CD14-positive monocyte (primary cell): ENCODE measurements around the gene KAZN. TPM values are rescaled to one million over a fixed set of nuclear protein-coding genes. Genes with fewer than 3 reads are reported as not detected.
A peak's percentile ranks its signal among the peaks of the same experiment; 100 is the strongest.

ENCODE experiments used
- DNase-seq, 3 donors: peaks; one replicate each; pipeline ENCODE4 v3.0.0-alpha.2; 2011 to 2022
- H2AFZ ChIP-seq: 2 replicates; pipeline ENCODE4 v1.6.0; 2012; ENCODE audit warnings: mild to moderate bottlenecking, low read depth, low read length, inconsistent platforms; ENCODE audit not compliant: insufficient read depth, poor library complexity, severe bottlenecking
- H3K27ac ChIP-seq, 2 donors: 1 replicate in 1 of 2; 2 replicates in 1 of 2; pipeline ENCODE4 v1.5.1; 2012 to 2013; ENCODE audit warnings: low read length in 2 of 2, control low read depth in 1 of 2, inconsistent platforms in 1 of 2, low read depth in 1 of 2, mild to moderate bottlenecking in 1 of 2
- H3K27me3 ChIP-seq, 2 donors: one replicate each; pipeline versions ENCODE4 v1.6.0 to v1.6.1; 2011 to 2013; ENCODE audit warnings: low read length in 2 of 2; ENCODE audit not compliant: control insufficient read depth in 2 of 2, insufficient read depth in 2 of 2
- H3K36me3 ChIP-seq, 2 donors: replicated peaks in 1 of 2; 1 replicate in 1 of 2; 2 replicates in 1 of 2; pipeline versions ENCODE4 v1.5.1 to v1.6.1; 2012 to 2013; ENCODE audit warnings: low read length in 2 of 2, control low read depth in 1 of 2, inconsistent platforms in 1 of 2, mild to moderate bottlenecking in 1 of 2; ENCODE audit not compliant: insufficient read depth in 2 of 2, control insufficient read depth in 1 of 2
- H3K4me1 ChIP-seq, 2 donors: 1 replicate in 1 of 2; 2 replicates in 1 of 2; pipeline versions ENCODE4 v1.5.1 to v1.6.1; 2012 to 2013; ENCODE audit warnings: low read length in 2 of 2, control low read depth in 1 of 2, inconsistent platforms in 1 of 2, mild to moderate bottlenecking in 1 of 2, moderate library complexity in 1 of 2; ENCODE audit not compliant: insufficient read depth in 2 of 2, control insufficient read depth in 1 of 2
- H3K4me2 ChIP-seq: replicated peaks from 2 replicates; pipeline ENCODE3; 2012; ENCODE audit warnings: low read length, moderate library complexity, mild to moderate bottlenecking; ENCODE audit not compliant: poor library complexity, severe bottlenecking; ENCODE audit errors: extremely low read depth
- H3K4me3 ChIP-seq, 3 experiments: fragments of 200-600 bp in 1 of 3; sonication (generic) in 1 of 3; replicated peaks in 1 of 3; 1 replicate in 2 of 3; 2 replicates in 1 of 3; pipeline ENCODE4 v1.5.1; 2011 to 2013; ENCODE audit warnings: low read length in 3 of 3, mild to moderate bottlenecking in 3 of 3, control low read depth in 2 of 3, low read depth in 2 of 3, inconsistent platforms in 1 of 3, moderate library complexity in 1 of 3
- H3K79me2 ChIP-seq: 2 replicates; pipeline ENCODE4 v1.6.0; 2012; ENCODE audit warnings: mild to moderate bottlenecking, control low read depth, inconsistent platforms, low read length, moderate library complexity; ENCODE audit not compliant: insufficient read depth
- H3K9ac ChIP-seq: 2 replicates; pipeline ENCODE4 v1.6.0; 2017; ENCODE audit warnings: low read length, mild to moderate bottlenecking; ENCODE audit not compliant: insufficient read depth, poor library complexity, severe bottlenecking
- H3K9me3 ChIP-seq, 2 donors: replicated peaks in 1 of 2; 1 replicate in 1 of 2; 2 replicates in 1 of 2; pipeline versions ENCODE4 v1.5.1 to v1.6.1; 2012 to 2013; ENCODE audit warnings: low read length in 2 of 2, control low read depth in 1 of 2; ENCODE audit not compliant: control insufficient read depth in 1 of 2, insufficient read depth in 1 of 2
- H4K20me1 ChIP-seq: 2 replicates; pipeline ENCODE4 v1.6.0; 2012; ENCODE audit warnings: mild to moderate bottlenecking, low read length, control low read depth, moderate library complexity; ENCODE audit not compliant: insufficient read depth
- H3K27ac Mint-ChIP-seq, 7 donors: one replicate each; pipeline ENCODE4 v1.8.0; 2020; ENCODE audit warnings: mild to moderate bottlenecking in 7 of 7, mixed read lengths in 7 of 7, moderate library complexity in 6 of 7, inconsistent platforms in 2 of 7
- H3K27me3 Mint-ChIP-seq, 3 donors: one replicate each; pipeline ENCODE4 v1.8.0; 2021 to 2022; ENCODE audit warnings: low read depth in 3 of 3, mild to moderate bottlenecking in 3 of 3, mixed read lengths in 3 of 3, moderate library complexity in 3 of 3, inconsistent platforms in 1 of 3
- H3K36me3 Mint-ChIP-seq, 2 donors: one replicate each; pipeline ENCODE4 v1.8.0; 2020; ENCODE audit warnings: mixed read lengths in 2 of 2, inconsistent platforms in 1 of 2, mild to moderate bottlenecking in 1 of 2
- H3K4me1 Mint-ChIP-seq: one replicate; pipeline ENCODE4 v1.8.0; 2020; ENCODE audit warnings: mild to moderate bottlenecking, mixed read lengths
- H3K4me3 Mint-ChIP-seq, 2 donors: one replicate each; pipeline ENCODE4 v1.8.0; 2020; ENCODE audit warnings: mild to moderate bottlenecking in 2 of 2, mixed read lengths in 2 of 2, moderate library complexity in 1 of 2
- H3K9me3 Mint-ChIP-seq, 7 donors: one replicate each; pipeline ENCODE4 v1.8.0; 2020 to 2022; ENCODE audit warnings: mixed read lengths in 7 of 7, mild to moderate bottlenecking in 6 of 7, moderate library complexity in 6 of 7, inconsistent platforms in 2 of 7
- WGBS: methylation state at CpG from one replicate; pipeline ENCODE4 v1.1.5; 2013; ENCODE audit warnings: missing lambda C conversion rate; ENCODE audit not compliant: insufficient coverage; 5-methylcytosine and 5-hydroxymethylcytosine counted together
- intact Hi-C, 2 donors: fragments of 100-400 bp; cut with micrococcal nuclease; formaldehyde crosslinking; loops; one replicate each; pipeline versions ENCODE4 v1.15.0 to v1.15.1; 2023
- polyA plus RNA-seq, 3 donors: library from polyadenylated mRNA; depleted of rRNA in 1 of 3; unstranded in 2 of 3; stranded (reverse) in 1 of 3; fragments of 300-500 nt in 2 of 3; fragments of >200 nt in 1 of 3; fragmentation: Illumina TruSeq in 2 of 3; gene quantifications; 1 replicate in 2 of 3; 2 replicates in 1 of 3; pipeline ENCODE4 v1.2.3, GENCODE V29; 2012 to 2021
- TF ChIP-seq, protein P1 (sequence below): fragments of 200-600 bp; IDR thresholded peaks from one replicate; pipeline ENCODE4 v1.8.0; 2022; ENCODE audit warnings: antibody characterized with exemption, mild to moderate bottlenecking

The KAZN gene
- polyA plus RNA-seq, 3 donors: not detected

DNA sequence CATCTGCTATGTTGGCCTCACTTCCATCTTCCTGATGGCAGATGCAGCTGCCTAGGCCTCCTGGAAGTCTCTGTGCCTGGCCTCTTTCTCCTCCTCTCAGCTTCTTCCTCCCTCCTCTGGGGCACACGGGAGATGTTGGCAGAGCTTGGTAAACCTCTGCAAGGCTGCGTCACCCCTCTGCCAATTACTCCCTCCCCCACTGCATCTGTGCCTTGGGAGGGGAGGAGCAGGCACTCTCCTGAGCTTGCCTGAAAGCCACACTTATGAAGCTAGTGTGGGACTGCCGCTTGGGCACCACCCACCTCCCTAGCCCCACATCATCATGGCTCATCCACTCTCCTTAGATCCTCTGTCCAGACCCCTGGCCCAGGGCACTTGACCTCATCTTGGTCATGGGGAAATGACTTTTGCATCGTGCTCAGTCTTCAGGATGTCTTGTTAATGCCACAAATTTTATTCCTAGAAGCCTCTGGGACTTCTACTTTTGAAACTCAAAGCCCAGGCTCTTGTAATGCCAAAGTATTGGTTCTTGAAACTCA, 547.7 kb downstream of the KAZN start:
- H3K27ac ChIP-seq: peak overlapping the region in 1 of 2 donors; percentile 6
- H3K27me3 ChIP-seq: peaks cover 0 to under 1% of the 10 kb centered on the region in 2 donors
- intact Hi-C loops: no loop called here
- no peaks in the 10 kb centered on the region for H4K20me1 ChIP-seq
- peaks cover 36% of the 10 kb centered on the region for H3K4me1 Mint-ChIP-seq
- no peak overlapping the region for H2AFZ ChIP-seq
- peaks cover 33 to 36% of the 10 kb centered on the region in 2 donors for H3K4me1 ChIP-seq
- TF ChIP-seq, protein P1, sequence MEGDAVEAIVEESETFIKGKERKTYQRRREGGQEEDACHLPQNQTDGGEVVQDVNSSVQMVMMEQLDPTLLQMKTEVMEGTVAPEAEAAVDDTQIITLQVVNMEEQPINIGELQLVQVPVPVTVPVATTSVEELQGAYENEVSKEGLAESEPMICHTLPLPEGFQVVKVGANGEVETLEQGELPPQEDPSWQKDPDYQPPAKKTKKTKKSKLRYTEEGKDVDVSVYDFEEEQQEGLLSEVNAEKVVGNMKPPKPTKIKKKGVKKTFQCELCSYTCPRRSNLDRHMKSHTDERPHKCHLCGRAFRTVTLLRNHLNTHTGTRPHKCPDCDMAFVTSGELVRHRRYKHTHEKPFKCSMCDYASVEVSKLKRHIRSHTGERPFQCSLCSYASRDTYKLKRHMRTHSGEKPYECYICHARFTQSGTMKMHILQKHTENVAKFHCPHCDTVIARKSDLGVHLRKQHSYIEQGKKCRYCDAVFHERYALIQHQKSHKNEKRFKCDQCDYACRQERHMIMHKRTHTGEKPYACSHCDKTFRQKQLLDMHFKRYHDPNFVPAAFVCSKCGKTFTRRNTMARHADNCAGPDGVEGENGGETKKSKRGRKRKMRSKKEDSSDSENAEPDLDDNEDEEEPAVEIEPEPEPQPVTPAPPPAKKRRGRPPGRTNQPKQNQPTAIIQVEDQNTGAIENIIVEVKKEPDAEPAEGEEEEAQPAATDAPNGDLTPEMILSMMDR: no peak
- H3K4me2 ChIP-seq: no peak overlapping the region
- H3K79me2 ChIP-seq: no peaks in the 10 kb centered on the region
- WGBS: 25% methylated on average over 2 of the region's 4 CpGs
- H3K36me3 Mint-ChIP-seq: no peaks in the 10 kb centered on the region
- peak overlapping the region in 4 of 7 donors; percentile 2 to 39 (median 23) for H3K27ac Mint-ChIP-seq
- peaks cover 10 to 13% (median 12%) of the 10 kb centered on the region in 3 donors for H3K27me3 Mint-ChIP-seq
- H3K36me3 ChIP-seq: no peaks in the 10 kb centered on the region
- no peaks in the 10 kb centered on the region for H3K9me3 ChIP-seq
- no peak overlapping the region for H3K4me3 ChIP-seq
- H3K9ac ChIP-seq: no peak overlapping the region
- DNase-seq: no peak
- peaks cover 0 to 5% (median 0%) of the 10 kb centered on the region in 7 donors for H3K9me3 Mint-ChIP-seq
- peak overlapping the region in 1 of 2 donors; percentile 19 for H3K4me3 Mint-ChIP-seq

DNA sequence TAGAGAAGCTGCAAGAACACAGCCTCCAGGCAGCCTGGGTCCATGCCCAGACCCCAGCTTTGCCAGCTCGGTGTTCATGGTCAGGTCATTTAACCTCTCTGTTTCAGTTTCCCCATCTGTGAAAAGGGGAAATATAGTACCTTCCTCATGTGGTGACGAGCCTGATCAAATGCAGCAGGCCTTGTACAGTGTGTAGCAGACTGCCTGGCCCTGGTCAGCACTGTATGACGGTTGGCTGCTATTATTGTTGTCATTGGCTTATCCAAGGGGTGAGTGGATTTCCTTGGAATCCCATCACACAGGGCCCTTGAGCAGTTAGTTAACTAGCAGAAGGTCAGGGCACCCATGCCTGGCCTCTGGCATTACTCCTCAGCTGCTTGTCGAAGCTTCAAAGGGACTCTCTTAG, 548.5 kb downstream of the KAZN start:
- Mint-ChIP-seq H3K4me3 (peak overlapping the region in 1 of 2 donors; percentile 30), H3K27me3 (peaks cover 18 to 20% (median 20%) of the 10 kb centered on the region in 3 donors), H3K36me3 (no peaks in the 10 kb centered on the region), H3K27ac (peak overlapping the region in 3 of 7 donors; percentile 21 to 72 (median 43)), H3K4me1 (peaks cover 30% of the 10 kb centered on the region), H3K9me3 (peaks cover 0 to 5% (median 0%) of the 10 kb centered on the region in 7 donors)
- Histone ChIP-seq H3K79me2 (no peaks in the 10 kb centered on the region), H4K20me1 (no peaks in the 10 kb centered on the region), H3K27ac (no peak overlapping the region), H3K4me1 (peaks cover 28 to 29% of the 10 kb centered on the region in 2 donors), H2AFZ (no peak overlapping the region), H3K9me3 (no peaks in the 10 kb centered on the region), H3K27me3 (peaks cover 1 to 7% of the 10 kb centered on the region in 2 donors), H3K4me2 (no peak overlapping the region), H3K9ac (no peak overlapping the region), H3K36me3 (no peaks in the 10 kb centered on the region), H3K4me3 (no peak overlapping the region)
- intact Hi-C loops: no loop called here
- TF ChIP-seq, protein P1: no peak
- WGBS: 29% methylated on average over 1 of the region's 4 CpGs
- DNase-seq: peak; percentile 35 to 68 (median 48)
